HepG2 (cell line): ENCODE results near the gene UQCRC1. TPM values are rescaled to one million over a fixed set of nuclear protein-coding genes. Genes with fewer than 3 reads are reported as not detected.

ENCODE experiments used
- CBX1 ChIP-seq: IDR thresholded peaks from one replicate; pipeline ENCODE4 v1.6.1; 2016; ENCODE audit warnings: antibody characterized with exemption, low read depth
- GRHL1 ChIP-seq: sonication (generic); formaldehyde crosslinking; conservative IDR thresholded peaks from 2 replicates; pipeline ENCODE4 v1.8.0; 2022; ENCODE audit warnings: missing genetic modification reagents
- HOMEZ ChIP-seq: IDR thresholded peaks from 2 replicates; pipeline ENCODE4 v1.6.1; 2016; ENCODE audit warnings: low read depth
- RFXAP ChIP-seq: sonication (generic); formaldehyde crosslinking; IDR thresholded peaks from 2 replicates; pipeline ENCODE4 v1.4.0; 2020; ENCODE audit warnings: missing genetic modification reagents, borderline replicate concordance
- SP1 ChIP-seq, 2 experiments: fragments of 450-650 bp in 1 of 2; sonication (generic) in 1 of 2; formaldehyde crosslinking in 1 of 2; IDR thresholded peaks; 2 replicates each; pipeline versions ENCODE4 v1.4.0 to v1.6.1; 2016 to 2020; ENCODE audit warnings: missing genetic modification reagents in 1 of 2
- TEAD2 ChIP-seq: sonication (generic); formaldehyde crosslinking; IDR thresholded peaks from 2 replicates; pipeline ENCODE4 v1.9.0; 2021; ENCODE audit warnings: missing genetic modification reagents
- TFDP1 ChIP-seq: IDR thresholded peaks from 2 replicates; pipeline ENCODE4 v1.6.1; 2016; ENCODE audit warnings: missing compliant biosample characterization, missing genetic modification reagents, borderline replicate concordance
- ZGPAT ChIP-seq: IDR thresholded peaks from 2 replicates; pipeline ENCODE4 v1.6.1; 2016; ENCODE audit warnings: mild to moderate bottlenecking
- ZNF576 ChIP-seq: sonication (generic); formaldehyde crosslinking; IDR thresholded peaks from 2 replicates; pipeline ENCODE4 v1.4.0; 2020; ENCODE audit warnings: mild to moderate bottlenecking, missing genetic modification reagents
- ZNF646 ChIP-seq: sonication (generic); formaldehyde crosslinking; IDR thresholded peaks from 2 replicates; pipeline ENCODE4 v1.9.0; 2021; ENCODE audit warnings: mild to moderate bottlenecking, missing genetic modification reagents
- ZXDC ChIP-seq: sonication (generic); formaldehyde crosslinking; IDR thresholded peaks from 2 replicates; pipeline ENCODE4 v1.5.0; 2020; ENCODE audit warnings: mild to moderate bottlenecking, missing genetic modification reagents
- polyA plus RNA-seq, 8 experiments: library from polyadenylated mRNA; depleted of rRNA in 3 of 8; stranded (reverse) in 7 of 8; unstranded in 1 of 8; fragments of >200 nt; fragmentation: Illumina TruSeq in 4 of 8; extraction: Trizol in 4 of 8; gene quantifications; 2 replicates each; pipeline versions ENCODE4 v1.2.1 to v1.2.3, GENCODE V29; 2011 to 2016; ENCODE audit warnings: low read depth in 4 of 8, missing spikeins in 1 of 8, mixed read lengths in 1 of 8; ENCODE audit not compliant: insufficient read depth in 1 of 8
- total RNA-seq, 5 experiments: library from RNA; depleted of rRNA; stranded (reverse); fragments of >200 nt; fragmentation: Illumina TruSeq; extraction: Trizol; gene quantifications; 2 replicates each; pipeline ENCODE4 v1.2.3, GENCODE V29; 2016; ENCODE audit warnings: low read depth in 1 of 5

UQCRC1 gene
- total and polyA plus RNA-seq, 2 of the 13 experiments (the other 11 are each of a cell fraction or from before 2014, with no cell fraction given) = 316 to 680 TPM

GRCh38 chr3:48635222-48636021 lies 26.0 kb upstream of the UQCRC1 start, which contains the start of gene SLC26A6 (continued):
- TF ChIP-seq HOMEZ (CRISPR knock-in tag) (no peak; the same call in 1 of the 2 replicates), ZGPAT (peak; percentile 86), ZNF646 (no peak), ZNF576 (no peak), RFXAP (CRISPR knock-in tag) (peak; percentile 73; the same call in 1 of the 2 replicates), SP1 (IDR thresholded peaks at IDR 0.05) (no peak), SP1 (CRISPR knock-in tag; IDR thresholded peaks at IDR 0.05) (peak; percentile 82), TFDP1 (CRISPR knock-in tag) (peak; percentile 61; the same call in 1 of the 2 replicates), TEAD2 (CRISPR knock-in tag) (0 out of 2 replicates have a peak, but pooled peaks have one; percentile 83), CBX1 (peak; percentile 16), GRHL1 (no peak), ZXDC (no peak)
